Activated naive CD4-positive, alpha-beta T cell (primary cell): ENCODE results near the gene GABRA4.

ENCODE experiments used
- DNase-seq, 4 experiments: peaks; one replicate each; lab custom pipeline; 2025; lab: John Stamatoyannopoulos, UW

Gene GABRA4

DNA sequence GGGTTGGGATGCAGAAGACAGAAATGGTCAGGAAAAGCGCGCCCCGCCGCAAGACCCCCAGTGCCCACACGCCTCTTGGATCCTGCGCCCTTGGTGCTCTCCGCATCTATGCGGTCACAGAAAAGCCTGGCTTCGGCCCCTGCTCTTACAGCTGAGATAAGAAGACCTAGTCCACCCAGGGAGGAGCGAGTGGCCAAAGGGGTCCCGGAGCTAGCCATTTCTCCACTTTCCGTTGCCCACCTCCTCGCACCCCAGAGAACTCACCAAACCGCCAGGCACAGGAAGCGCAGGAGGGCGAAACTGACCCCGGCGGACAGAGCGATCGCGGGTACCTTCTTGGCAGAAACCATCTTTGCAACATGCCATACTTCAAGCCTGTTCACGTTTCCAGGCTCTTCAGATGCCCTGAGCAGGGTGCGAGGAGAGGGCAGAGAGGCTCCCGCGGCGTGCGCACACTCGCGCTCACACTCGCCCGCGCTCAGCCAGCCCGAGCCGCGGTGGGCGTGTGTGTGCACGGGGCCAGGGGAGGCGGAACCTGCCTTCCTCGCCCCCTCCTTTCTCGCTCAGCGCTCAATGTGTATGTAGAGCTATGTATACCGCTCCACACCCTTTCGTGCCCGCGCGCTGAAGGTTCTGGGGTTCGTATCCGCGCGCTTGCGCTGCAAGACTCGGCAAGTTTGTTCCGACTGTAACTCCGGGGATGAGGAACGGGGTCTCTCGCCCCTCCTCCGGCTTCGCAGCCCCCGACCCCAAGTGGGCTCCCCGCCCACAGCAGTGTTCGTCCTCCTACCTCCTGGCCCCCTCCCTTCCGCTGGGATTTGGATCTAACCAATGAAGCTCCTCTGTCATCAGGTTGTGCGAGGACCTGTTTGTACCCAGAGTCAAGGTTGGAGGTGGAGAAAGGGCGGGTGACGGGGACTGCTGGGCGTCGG lies at the start of gene GABRA4:
Gene GABRA4 (minus strand): TSS at position 507 of the 932 bp plus-strand sequence. CDS start 157 bp downstream, at position 350.
- peak in 2 of 4 experiments; percentile 0 for DNase-seq

DNA sequence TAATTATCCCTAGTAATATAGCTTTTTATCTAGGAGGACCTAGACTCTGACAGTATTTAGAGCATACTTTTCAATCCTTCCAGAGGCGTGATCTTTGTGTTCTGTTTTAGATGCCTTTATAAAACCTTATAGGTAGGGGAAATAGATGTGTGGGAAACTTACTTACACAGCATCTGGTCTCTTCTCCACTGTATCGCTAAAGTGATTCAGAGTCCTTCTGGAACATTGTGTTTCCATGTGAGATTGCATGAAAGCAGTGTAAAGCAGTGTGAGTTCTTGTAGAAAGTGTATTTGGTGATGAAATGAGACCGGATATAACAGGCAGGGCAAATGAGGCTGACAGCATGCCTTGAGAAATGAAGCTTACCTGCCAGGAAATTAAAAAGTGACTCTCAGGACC lies 47.4 kb upstream of the GABRA4 start:
- no peak for DNase-seq

DNA sequence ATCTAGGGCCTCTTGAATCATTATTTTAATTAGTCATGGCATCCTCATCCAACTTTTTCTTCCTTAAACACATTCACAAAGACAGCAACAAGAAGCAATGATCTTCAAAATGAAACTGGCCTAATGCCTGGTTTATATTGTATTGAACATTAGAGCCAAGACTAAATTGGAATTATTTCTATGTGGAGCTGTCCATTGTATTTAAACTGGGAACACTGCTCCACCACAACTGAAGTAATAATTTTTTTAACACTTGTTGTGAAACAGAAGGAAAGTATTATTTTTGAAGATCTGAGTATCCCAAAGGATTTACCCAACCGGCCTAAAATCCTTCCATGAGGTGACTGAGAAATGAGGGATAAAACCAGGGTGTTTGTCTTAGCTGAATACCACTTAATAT lies 44.9 kb upstream of the GABRA4 start:
- DNase-seq = no peak

DNA sequence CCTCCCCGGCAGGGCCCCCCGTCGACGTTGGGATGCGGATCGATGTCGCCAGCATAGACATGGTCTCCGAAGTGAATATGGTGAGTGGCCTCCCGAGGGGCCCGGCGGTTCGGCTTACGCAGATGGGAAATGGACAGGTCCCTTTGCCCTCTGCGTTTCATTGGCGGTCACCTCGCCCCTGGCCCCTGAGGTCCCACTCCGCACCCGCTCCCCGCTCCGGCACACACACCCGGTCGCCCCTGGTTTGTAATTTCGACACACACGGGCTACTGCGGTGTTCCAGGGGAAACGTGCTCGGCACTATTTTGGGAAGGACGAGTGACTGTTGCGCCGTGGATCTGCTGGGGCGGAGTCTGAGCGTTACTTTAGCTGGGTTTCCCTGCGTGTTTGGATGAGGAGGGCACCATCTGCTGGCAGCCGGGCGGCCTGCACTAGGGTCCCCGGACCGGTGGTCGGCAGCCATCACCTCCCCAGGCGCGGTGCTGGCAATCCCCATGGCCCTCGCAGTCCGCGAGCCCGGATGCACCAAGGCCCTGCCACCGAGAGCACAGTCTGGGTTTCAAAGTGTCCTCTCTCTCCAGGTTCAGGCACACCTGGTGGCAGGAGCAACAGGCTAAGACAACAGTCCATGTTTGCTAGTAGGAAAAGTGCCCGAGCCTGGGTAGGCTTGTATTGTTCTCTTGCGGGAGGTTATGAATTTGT lies 39.2 kb upstream of the GABRA4 start:
- DNase-seq = peak in 2 of 4 experiments; percentile 1 to 11

DNA sequence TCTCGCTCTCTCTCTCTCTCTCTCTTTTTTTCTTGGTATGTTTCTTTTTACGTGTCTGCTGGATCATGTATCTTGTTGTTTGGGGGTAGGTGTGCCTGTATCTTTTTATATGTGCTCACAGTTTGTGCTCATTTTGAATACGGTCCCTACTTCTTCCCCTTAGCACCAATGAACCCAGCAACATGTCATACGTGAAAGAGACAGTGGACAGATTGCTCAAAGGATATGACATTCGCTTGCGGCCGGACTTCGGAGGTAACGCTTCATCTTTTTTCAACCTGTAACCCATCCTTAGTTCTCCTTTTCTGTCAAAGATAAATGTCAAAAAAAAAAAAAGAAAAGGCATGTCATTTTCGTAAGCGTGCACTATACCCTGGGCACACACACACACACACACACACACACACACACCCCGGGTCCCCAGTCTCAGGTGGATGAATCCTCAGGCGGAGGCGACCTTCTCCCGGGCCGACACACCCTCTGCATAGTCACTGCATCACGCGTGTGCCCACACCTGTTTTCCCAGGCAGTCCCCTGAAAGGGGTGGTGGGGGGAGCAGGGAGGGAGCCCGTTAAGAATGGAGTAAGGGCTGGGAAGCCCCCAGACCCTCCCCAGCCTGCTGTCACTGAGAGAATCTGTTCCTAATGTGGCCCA lies 38.5 kb upstream of the GABRA4 start:
- DNase-seq = no peak

DNA sequence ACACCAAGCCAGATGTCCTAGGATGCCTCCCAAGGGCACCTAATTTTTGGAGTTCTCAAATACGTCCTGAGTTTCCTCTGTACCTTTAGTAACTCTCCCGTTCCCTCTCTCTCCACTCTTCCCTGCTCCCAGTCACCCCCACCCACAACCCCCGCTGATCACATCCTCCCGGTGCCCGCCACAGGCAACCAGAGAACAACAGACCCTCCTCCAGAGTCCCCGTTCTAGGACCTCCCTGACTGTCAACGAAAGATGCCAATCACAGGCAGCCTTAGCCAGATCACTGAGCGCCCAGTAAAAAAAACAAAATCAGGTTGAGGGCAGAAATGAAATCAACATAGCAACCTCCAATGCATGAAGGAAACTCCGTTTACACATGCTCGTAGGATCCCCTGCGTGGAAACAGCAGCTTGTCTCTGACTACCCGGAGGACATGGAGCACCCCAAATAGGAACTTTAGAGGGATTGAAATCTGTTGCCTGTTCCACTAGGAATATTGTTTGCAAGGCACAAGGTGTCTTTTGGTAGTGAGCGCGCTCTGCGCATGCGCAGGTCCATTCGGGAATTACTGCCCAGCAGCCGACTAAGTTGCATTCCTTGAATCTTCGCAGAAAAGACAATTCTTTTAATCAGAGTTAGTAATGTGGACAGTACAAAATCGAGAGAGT lies 37.8 kb upstream of the GABRA4 start, which contains the start of gene GABRB1:
Gene GABRB1 (plus strand): TSS at position 557 of the 668 bp plus-strand sequence.
- DNase-seq = peak in 1 of 4 experiments; percentile 2

DNA sequence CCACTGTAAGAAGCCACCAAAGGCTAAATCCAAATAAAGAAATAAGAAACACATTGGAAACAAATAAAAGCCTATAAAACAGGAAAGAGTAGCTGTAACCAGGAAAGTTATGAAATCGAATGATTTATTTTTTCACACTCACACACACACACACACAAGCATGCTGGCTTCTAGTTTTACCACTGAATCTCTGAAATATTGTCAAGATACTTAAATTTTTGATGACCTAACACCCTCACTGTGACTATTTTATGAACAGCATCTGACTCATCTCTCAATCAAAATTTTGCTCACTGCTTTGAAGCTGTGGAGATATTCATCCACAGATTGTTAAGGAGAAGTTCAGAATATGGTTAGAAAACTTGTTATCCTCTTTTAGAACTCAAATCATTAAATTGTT lies 24.1 kb upstream of the GABRA4 start:
- DNase-seq = no peak

DNA sequence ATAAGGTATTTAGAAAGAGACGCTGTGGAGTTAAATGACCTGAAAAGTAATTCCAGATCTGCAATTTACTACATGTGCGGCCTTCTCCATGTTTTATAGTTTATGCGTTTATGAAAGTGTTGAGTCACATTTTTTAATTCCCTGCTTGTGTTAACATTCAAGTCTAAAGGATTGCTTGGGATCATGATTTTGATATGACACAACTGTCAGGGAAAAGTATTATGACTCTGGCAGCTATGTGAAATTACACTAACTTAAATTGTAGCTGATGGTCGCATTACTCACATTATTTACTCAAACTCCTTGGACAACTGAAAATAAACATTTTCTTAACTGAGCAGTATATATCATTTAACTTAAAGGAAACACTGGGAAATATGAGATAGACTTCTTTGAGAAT lies 23.7 kb upstream of the GABRA4 start:
- DNase-seq = no peak

DNA sequence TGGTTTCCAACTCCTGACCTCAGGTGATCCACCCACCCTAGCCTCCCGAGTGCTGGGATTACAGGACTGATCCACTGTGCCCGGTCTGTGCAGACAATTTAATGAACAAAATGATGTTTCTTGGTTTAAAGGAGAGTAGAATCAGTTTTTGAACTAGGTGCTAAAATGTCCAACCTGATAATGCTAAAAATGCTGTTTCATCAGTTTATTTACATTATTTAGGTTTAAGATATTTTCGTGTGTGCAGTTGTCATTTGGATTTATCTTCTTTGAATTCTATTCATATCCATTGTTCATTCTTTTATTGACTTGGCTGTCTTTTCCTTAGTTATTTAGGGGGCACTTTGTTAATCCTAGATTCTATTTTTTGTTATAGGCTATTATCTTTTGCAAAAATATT lies 20.0 kb upstream of the GABRA4 start:
- no peak for DNase-seq

DNA sequence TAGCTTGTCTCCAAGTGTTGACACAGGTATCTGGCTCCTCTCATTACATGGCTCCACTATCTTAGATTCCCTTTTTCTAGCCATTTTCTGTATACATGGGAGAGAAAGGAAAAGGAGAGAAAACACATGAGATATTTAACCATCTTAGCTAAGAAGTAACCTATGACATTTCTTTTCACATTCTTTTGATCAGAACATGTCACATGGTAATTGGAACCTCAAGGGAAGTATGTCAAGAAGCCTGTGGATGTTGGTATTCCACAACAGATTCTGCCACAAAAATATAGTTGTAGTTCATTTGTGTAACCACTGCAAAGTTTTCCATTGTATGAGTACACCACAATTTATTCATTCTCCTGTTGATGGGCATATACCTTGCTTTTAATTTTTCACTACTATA lies 19.3 kb upstream of the GABRA4 start:
- DNase-seq = no peak

DNA sequence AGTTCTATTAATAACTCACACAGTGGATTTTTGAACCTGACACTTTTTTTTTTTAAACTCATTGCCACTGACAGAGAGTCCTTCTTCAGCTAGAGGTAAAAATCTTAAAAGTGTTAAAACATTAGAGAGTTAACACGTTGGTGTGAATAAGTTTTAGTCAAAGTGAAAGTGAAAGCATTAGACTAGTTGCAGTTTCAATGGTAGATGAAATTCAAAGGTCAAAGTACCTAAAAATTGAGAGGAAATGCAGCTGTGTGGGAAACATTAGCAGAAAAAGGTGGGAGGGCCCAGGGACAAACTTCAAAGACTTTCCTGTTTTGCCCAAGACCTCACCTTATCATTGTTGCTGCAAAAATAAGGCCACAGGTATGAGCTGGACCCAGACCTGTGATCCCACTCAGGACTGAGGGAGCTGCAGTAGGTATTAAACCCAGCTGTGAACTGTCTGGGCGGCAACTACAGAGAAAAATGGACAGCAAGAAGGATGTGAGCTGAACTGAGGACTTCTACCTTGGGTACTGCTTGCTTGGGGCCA lies 17.6 kb upstream of the GABRA4 start:
- no peak for DNase-seq

DNA sequence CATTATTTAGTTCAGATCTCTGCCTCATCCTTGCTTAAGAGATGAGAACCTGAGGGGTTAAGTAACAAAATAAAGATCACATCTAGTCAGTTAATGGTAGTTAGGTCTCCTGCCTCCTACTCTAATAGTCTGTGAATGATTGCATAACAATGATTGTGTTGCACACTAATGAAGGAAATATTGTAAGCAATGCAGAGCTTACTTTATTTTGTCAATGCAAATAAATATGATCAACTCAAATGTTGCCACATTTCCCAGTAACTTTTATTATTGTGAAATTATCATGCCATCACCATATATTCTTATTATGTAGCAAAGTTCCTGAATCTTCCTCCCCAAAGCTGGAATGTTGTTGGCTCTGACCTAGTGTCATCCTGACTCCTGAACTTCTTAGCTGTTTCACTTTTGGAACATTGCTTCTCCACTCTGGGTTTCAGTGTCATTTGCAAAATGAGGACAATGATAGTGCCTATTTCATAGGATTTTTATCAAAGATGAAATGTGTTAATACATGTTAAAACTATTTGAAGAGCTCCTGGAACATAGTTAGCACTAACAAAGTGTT lies 17.0 kb upstream of the GABRA4 start:
- DNase-seq = no peak

DNA sequence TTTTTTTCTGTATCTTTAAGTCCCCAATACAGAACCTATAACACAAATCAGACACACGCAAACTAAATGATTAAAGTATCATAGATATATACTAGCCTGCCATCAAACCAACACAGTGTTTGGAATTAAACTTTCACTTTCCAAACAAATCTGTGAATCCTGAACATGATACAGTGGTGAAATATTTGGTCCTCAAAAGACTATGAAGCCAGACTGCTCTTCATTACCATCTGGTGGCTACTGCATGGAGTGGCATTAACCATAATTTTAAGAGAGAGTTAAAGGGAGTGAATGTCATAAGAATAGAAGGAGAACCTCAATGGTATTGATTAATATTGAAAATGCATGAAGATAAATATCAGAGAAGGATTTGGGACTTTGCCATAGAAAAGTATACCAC lies 9.2 kb upstream of the GABRA4 start:
- DNase-seq = no peak

DNA sequence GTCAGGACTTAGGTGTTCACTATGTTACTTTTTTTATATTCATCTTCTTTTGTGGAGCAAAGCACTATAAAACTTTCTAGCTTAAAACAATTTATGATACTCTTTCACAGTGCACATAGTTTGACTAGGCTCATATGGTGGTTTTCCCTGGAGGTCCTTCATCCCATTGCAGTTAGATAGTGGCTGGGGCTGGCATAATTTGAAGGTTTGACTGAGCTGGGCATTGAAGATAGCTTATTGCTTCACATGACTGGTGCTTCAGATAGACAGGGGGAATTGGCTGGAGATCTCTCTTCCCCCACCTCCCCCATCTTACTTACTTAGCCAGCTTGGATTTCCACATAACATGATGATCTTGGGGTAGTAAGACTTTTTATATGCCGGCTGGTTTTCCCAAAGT lies 7.0 kb upstream of the GABRA4 start:
- DNase-seq = no peak

DNA sequence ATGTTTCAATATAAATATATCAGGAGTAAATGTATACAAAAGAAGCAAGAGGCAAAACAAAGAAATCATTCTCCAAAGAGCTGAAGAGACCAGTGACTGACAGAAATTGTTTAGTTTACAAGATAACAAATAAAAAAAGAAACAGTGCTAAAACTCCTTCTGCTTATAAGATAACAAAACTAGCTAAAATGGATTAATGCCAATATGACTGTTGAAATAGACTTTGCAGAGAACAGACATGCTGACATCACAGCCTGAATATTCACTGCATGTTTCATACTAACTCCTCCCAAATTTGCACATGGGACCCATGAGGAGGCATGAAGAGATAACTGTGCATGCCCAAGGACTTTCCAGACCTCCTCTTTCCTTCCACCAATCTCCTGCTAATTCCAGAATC lies 6.2 kb upstream of the GABRA4 start:
- no peak for DNase-seq

DNA sequence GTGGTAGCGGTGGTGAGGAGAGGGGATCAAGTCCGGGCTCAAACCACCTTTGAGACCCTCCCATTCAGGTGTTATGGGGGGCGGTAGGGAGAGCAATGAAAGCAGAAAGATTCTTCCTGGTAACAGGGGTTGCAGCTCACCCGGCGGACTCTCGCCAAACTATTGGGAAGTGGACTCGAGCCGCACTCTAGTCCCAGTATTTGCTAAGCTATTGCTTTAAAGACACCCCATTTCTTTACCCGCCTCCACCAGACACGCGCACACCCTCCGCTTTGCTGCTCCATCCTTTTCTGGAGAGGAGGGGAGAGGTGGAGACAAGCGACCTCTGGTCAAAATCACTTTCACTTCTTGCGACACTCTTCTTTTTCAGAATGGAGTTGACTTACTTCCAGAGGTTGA lies 625 bp upstream of the GABRA4 start:
- no peak for DNase-seq

DNA sequence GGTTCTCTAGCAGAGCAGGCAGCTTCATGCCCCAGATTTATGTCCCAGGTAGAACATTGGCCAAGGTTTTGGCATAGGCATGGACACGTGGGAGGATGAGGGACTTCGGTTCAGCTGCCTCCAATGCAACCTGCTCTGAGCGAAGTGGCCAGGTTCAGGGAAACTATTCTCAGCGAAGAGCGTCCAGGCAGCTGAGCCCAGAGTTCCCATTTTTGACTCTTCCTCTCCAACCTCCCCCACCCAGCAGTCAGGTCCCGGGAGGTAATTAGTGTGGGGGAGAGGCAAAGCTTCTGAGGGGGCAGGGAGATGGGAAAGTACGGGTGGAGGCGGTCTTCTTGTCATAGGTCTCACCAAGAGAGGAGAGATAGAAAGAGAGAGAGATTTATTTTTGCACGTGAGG lies 1.0 kb downstream of the GABRA4 start:
- DNase-seq = no peak

DNA sequence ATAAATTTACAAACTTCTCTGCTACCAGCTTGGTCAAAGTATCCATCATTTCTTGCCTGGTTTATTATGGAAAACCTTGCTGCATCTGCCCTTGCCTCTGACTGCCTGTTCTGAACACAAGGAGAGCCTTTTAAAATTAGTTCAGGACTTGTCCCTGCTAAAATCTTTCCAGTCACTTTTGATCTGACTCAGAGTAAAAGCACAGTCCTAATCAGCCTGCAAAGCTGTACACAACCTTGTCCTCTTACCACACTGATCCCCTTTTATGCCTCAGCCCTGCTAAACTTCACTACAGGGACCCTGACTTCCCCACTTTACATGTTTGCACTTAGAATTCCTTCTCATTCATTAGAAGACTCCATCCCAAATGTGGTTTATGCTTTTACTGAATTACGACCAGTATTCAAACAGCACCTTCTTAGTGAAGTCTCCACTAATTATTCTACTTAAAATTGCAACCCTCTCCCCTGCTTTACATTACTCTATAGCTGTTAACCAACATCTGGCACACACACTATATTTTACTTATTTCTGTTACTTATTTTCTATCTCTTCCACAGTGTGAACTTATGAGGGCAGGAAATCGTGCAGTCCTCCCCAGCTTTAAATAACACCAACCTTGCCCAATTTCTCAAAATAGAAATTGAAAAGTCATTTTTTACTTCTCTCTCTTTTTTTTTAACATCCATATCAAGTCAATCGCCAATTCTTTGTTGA lies 6.3 kb downstream of the GABRA4 start:
- no peak for DNase-seq

DNA sequence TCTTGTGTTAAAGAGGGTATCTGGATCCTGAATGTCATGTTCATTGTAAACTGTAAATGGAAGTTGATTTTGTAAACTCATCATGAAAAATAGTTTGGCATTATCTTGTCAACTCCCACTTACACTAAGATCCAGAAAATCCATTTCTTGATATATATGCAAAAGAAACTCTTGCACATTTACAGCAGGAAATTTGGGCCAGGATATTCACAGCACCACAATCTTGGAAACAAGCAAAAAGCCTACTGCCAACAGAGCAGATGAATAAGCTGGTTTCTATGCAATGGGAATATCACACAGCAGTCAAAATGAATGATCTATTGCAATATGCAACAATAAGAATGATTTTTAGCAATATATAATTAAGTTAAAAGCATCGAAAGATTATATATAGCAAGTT lies 8.6 kb downstream of the GABRA4 start:
- no peak for DNase-seq

DNA sequence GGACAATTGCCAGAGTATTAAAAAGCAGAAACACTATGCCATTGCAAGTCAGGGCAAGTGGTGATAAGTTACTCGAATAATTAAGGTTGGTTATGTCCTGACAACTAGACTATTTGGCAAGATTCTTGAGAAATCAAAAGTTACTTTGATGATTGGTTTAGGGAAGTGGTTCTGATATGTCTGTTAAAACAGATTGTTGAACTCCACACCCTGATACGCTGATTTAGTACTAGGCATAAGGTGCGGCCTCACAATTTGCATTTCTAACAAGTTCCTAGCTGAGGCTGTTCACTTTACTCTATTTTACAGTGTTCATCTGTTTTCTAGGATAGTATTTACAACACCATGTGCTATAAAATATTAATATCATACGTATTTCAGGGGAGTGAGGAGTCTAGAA lies 12.5 kb downstream of the GABRA4 start:
- DNase-seq = no peak

DNA sequence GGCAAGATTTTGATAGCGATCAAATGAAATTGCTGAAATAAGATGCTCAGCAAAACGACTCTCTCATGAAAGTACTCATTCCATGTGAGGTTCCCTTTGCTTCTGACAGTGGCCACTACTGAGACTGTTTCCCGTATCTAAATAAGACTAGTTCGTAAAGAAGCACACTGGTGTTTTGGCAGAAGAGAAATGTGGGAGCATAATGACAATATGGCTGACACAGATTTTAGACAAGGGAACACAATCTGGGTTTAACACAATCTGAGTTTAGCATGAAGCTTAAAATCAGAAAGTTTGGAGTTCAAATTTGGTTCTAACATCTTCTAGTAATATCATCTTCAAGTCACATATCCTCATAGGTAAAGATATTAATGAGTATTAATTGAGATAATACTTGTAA lies 13.7 kb downstream of the GABRA4 start:
- DNase-seq = no peak
